Activated CD4-positive, alpha-beta T cell treated with anti-CD3 and anti-CD28 coated beads, Interleukin-2, amount 50 U/mL, for 16 hours (primary cell): ENCODE results near the gene LTBR.

Source experiments
- DNase-seq: peaks from one replicate; pipeline ENCODE4 v3.0.0-alpha.2; 2020

Gene LTBR

DNA sequence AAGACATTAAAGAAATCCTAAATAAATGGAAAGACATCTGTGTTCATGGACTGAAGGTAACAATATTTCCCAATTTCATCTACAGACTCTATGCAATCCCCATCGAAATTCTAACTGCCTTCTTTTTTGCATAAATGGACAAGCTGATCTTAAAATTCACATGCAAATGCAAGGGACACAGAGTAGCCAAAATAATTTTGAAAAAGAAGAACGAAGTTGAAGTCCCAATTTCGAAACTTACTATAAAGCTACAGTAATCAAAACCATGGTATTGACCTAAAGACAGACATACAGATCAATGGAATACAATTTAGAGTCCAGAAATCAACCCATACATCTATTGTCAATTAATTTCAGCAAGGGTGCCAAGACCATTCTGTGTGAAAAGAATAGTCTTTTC is 44.4 kb downstream of the LTBR start:
- no peak for DNase-seq

DNA sequence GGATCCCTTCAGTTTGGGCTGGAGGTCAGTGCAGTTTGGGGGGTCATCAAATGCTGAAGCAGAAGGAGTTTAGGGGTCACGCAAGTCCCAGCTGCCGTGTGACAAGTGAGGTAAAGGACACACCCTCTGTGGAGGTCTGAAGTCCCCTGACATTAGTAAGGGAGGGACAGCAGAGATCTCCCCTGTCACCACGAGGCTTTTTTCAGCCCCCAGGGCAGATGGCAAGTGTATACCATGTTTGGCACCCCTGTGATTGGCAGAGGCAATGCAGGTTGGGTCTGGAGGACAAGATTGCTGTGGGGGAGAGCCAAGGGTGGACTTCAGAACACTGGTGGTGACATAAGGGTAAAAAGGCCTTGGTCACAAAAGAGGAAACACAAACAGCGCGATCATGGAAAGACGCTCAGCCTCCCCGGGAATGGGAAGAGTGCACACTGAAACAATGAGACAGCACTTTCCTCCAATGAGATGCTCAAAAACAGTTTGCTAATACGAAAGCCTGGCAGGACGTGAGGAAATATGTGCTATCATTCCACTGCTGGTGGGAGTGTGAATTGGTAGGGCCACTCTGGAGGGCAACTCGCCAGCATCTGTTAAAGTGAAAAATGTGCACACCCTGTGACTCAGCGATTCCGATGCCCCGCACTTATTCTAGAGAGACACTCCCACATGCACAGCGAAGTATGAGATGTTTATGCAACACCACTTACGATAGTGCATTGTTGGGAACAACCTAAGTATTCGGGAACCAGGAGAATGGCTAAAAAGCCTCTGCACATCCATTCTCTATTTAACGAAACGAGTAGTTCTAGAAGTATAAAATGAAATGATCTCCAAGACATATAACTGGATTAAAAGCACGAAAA is 46.4 kb downstream of the LTBR start:
- peak; percentile 68 for DNase-seq

DNA sequence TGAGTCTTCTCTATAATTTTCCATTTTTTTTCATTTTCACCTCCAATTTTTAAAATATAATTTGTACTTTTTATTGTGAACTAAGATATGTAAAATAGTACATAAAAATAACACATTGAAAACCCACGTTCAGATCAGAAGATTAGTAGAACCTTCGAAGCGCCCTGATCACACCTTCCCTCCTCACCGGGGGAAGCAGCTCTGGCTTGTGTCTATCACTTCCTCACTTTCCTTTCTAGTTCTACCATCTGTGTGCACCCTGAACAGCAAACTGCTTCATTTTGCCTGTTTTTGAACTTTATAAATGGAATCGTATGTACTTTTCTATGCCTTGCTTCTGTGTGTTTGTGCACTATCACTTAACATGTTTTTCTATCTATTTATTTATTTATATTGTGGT is 49.0 kb downstream of the LTBR start:
- no peak for DNase-seq

DNA sequence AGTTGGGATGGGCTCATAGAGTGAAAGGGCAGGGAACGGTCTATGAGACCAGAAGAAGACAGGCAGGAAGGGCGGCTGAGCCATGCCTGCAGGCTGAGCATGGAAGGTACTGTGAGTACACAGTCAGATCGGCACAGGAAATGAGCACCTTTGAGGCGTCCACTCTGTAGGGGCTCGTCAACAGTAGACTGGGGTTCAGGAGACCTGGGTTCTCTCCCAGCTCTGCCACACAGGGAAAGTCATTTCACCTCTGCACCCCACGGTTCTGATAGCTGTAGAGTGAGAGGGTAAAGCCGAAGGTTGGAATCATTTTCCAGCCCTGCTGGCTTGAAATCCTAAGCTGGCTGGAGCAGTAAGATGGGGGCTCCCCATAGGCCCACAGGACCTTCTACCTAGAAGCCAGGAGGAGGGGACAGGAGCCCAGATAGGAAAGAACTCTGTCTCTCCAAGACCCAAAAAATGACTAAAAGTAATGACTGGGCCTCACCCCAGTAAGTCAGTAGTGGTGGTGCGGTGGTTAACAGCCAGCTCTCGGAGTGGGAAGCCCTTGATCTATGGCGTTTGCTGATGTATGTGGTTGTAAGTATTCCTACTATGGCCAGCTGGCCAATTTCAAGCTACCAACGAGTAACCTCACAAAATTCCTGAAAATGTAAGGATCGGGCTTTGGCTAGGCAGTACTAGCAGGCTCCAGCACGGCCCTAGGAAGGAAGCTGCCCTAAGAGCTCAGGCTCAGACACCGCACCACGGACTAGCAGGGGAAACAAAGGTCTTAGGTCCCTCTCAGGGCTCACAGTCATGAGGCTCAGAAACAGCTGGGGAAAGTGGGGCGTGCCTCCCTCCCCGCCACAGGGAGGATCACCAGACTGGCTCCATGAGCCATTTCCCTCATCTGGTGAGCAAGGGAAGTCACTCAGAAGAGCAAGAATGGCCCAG is 50.5 kb downstream of the LTBR start:
- peak; percentile 59 for DNase-seq

DNA sequence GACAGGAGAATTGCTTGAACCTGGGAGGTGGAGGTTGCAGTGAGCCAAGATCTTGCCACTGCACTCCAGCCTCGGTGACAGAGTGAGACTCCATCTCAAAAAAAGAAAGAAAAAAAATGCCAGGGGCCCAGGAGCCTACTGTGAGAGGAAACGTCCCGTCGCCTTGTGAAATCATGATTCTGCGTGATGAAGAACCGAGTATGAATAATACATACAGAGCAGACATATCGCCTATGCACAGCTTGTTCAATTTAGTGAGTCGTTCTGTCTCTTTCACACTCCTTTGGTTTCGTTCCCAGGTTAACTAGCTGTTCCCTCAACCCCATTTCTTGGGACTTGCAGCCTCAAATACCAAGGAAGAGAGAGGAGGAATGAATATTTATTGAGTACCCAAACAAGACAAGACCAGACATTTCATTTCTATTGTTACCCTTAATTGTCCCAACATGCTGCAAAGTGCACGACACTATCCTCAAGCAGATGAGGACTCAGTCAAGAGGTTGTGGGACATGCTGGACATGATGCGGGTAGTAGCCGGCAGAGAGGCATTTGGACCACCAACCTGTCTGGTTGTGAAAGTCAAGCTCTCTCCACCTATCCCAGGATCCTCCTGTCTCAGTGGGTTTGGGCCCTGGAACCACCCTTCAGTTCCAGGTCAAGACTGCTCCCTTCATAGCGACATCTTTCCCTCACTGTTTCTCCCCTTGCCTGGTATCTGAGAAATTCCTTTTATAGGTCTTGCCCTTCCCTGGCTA is 52.2 kb downstream of the LTBR start:
- no peak for DNase-seq

DNA sequence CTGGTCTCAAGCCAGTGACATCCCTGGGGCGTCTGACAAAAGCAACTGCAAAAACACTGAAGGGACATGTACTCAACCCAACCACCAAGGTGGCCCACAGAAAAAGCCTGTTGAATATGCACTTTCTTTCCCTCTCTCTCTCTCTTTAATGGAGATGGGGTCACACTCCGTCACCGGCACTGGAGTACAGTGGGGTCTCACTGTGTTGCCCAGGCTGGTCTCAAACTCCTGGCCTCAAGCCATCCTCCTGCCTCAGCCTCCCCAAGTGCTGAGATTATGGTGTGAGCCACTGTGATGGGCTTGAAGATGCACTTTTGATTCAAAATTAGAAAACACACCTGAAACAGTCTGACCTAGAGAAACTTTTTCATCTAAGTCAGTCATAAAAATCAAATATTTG is 53.6 kb downstream of the LTBR start:
- DNase-seq = no peak

DNA sequence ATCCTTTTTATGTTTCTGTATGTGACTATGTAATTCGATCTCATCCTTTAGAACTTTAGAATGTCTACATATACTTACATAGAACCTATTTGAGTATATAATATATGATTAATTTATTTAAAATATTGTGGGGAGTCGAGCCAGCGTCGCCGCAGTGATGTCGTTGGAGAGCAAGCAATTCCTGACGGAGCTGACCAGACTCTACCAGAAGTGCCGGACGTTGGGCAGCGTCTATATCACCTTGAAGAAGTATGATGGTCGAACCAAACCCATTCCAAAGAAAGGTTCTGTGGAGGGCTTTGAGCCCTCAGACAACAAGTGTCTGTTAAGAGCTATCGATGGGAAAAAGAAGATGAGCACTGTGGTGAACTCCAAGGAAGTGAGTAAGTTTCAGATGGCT is 54.4 kb downstream of the LTBR start:
- no peak for DNase-seq

DNA sequence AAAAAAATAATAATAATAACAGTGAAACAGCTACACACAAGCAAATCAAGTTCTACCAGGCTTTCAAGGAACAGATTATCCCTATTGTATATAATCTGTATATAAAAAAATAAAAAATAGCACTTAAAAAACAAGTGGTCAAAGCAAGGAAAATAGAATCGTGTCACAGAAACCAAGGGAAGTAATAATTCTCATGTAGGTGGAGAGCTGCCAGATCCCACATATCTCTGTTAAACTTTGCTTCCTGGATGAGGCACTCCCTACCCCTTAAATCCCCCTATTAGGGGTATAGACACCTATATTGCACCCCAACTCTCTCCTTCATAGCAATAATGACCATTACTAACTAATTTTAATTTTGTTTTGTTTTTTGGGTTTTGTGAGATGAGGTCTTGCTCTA is 56.4 kb downstream of the LTBR start:
- no peak for DNase-seq
